GM12873 (cell line): Measurements from ENCODE around the gene RABGAP1L.

Source experiments
- CTCF ChIP-seq: IDR thresholded peaks from 2 replicates; pipeline ENCODE4 v1.5.1; 2012; ENCODE audit warnings: low read depth, mild to moderate bottlenecking, moderate library complexity, low read length, control low read depth; ENCODE audit not compliant: insufficient read depth; ENCODE audit errors: missing control alignments

The RABGAP1L gene

GRCh38 chr1:174940646-174941175 is 781.4 kb downstream of the RABGAP1L start:
- no peak for TF ChIP-seq CTCF

GRCh38 chr1:174942547-174943255 is 783.4 kb downstream of the RABGAP1L start:
- no peak for TF ChIP-seq CTCF

GRCh38 chr1:174946031-174946430 is 786.7 kb downstream of the RABGAP1L start:
- TF ChIP-seq CTCF, result no peak

- no peak for TF ChIP-seq CTCF
These were observed 789.7 kb downstream of the RABGAP1L start for GRCh38 chr1:174949061-174949460.

GRCh38 chr1:174949645-174950044 is 790.3 kb downstream of the RABGAP1L start:
- TF ChIP-seq CTCF, result no peak

GRCh38 chr1:174953285-174954072 is 794.2 kb downstream of the RABGAP1L start:
- TF ChIP-seq CTCF, result no peak

GRCh38 chr1:174954073-174954460 is 794.7 kb downstream of the RABGAP1L start:
- no peak for TF ChIP-seq CTCF
